ENCODE measurements around the gene TRDN. TPM values are rescaled to one million over a fixed set of nuclear protein-coding genes. Genes with fewer than 3 reads are reported as not detected.

The TRDN gene
- total RNA-seq, 2 experiments from 2014 or later = not detected

DNA sequence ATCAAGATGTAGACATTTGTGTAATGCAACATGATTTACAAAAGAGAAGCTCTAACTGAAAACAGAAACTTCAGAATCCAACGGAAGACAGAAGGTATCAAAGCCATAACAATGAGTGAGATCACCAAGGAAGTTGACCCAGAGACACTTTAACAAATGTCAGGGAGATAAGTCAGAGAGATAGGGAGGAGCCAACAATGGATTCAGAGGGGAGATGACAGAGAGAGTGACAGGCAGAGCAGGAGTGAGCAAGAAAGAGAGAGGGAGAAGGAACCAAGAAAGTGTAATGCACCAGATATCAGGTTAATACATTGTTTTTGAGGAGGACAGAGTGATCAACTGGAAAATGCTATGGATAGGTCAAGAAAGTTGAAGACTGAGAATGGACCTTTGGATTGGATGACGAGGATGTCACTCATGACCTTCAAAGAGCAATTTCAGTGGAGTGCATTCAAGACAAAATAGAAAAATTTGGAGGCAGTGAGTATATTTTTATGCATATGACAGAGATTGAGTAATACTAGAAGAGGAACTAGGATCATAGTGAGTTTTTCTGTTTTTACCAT lies 86.6 kb downstream of the TRDN start:
- DNase-seq (no peak), ATAC-seq (no peak)
- Mint-ChIP-seq H3K9me3 (ENCODE audit: insufficient read depth) (no peaks in the 10 kb centered on the region), H3K27me3 (ENCODE audit: low read depth) (no peaks in the 10 kb centered on the region), H3K36me3 (ENCODE audit: low read depth) (no peaks in the 10 kb centered on the region), H3K4me3 (no peak overlapping the region), H3K27ac (no peak overlapping the region), H3K4me1 (ENCODE audit: low read depth) (no peaks in the 10 kb centered on the region)
- ChIA-PET CTCF (no interaction called here), POLR2A (no interaction called here)

DNA sequence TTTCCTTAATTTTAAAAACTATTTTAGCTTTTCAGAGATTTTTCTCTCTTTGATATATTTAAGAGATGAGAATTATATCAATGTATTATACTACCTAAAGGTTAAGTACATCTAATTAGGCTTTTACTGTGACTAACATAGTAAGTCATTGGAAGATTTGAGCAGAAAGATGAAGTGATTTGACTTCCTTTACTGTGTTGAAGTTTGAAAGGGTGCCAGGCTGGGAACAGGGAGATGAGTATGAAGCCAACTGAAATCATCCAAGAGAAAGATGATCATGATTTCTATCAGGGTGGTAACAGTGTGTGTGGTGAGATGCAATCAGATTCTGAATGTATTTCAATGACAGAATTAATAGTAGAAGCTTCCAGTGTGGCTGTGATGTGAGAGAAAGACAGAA lies 87.3 kb downstream of the TRDN start:
- ChIA-PET POLR2A (no interaction called here), CTCF (no interaction called here)
- no peaks in the 10 kb centered on the region for H3K9me3 Mint-ChIP-seq (ENCODE audit: insufficient read depth)
- H3K27me3 Mint-ChIP-seq (ENCODE audit: low read depth) = no peaks in the 10 kb centered on the region
- no peak overlapping the region for H3K27ac Mint-ChIP-seq
- H3K4me1 Mint-ChIP-seq (ENCODE audit: low read depth) = no peaks in the 10 kb centered on the region
- H3K36me3 Mint-ChIP-seq (ENCODE audit: low read depth) = no peaks in the 10 kb centered on the region
- no peak overlapping the region for H3K4me3 Mint-ChIP-seq
- ATAC-seq (no peak), DNase-seq (no peak)

DNA sequence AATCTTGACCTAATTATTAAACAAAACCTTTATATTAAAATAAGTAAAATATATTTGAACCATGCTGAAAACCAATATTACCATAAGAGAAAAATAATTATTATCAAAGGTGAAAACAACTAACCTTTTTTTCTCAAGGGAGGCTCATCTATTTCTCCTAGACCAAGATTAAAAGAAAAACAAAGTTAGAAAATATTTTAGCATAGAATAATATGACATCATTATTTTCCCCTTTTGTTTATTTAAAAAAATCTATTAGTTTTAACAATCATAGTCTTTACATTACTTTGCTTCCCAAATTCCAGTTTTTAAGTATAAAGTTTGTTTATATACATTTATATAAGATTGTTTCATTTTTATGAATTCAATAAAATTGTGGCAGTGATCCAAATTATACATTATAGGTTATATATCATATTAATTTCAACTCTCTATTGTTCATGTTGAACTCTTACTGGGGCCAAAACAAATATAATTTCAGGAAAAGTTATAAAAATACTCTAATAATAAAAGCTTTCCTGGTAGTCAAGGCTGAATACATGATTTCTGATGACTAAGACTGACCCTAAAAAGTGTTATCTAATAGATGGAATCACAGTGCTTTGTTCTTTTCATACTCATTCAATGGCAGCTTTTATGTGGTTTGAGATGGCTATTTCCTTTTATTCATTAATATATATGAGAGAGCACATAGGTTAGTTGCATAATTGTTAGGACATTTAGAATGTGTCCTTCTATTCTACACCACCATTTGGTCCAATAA lies 89.4 kb downstream of the TRDN start:
- Mint-ChIP-seq H3K27ac (no peak overlapping the region), H3K4me3 (no peak overlapping the region), H3K4me1 (ENCODE audit: low read depth) (no peaks in the 10 kb centered on the region), H3K27me3 (ENCODE audit: low read depth) (no peaks in the 10 kb centered on the region), H3K36me3 (ENCODE audit: low read depth) (no peaks in the 10 kb centered on the region), H3K9me3 (ENCODE audit: insufficient read depth) (no peaks in the 10 kb centered on the region)
- CTCF ChIA-PET = no interaction called here
- ATAC-seq = no peak
- POLR2A ChIA-PET = no interaction called here
- no peak for DNase-seq

DNA sequence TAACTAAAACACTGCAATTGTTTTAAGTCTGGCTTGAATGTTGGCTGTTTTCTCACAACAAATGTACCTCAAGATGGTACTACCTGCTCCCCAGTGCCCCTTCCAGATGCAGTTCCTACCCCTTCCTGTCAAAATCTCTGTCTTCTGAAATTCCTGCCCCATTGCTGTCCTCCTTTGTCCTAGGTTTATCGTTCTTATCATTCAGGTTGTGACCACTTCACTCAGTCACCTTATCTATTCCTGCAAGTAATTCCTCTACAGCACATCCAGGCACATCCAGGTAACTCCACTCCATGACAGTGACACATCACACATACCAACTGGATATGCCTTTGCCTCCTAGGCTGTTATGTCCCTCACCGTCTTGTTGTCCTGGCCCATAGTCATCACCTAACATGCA lies 90.2 kb downstream of the TRDN start:
- POLR2A ChIA-PET = no interaction called here
- CTCF ChIA-PET = no interaction called here

DNA sequence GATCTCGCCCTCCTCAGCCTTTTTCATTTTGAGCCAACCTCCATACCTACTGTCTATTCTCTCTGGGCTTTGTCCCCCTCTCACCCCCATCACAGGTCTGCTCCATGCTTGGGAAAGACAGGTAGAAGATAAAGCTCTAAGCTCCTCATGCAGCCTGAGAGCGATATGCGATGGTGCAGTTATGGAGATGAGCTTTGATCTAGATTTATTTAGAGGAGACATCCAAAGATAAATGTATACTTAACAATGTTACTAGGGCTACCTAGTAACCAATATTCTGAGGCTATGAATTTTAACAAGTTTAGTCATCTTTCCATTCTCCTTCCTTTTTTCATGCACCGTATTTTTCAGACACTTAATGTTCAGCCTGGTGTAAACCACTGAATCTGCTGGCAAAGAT lies 95.3 kb downstream of the TRDN start:
- ATAC-seq = no peak
- no peak overlapping the region for H3K27ac Mint-ChIP-seq
- DNase-seq = no peak
- H3K4me3 Mint-ChIP-seq = no peak overlapping the region
- H3K36me3 Mint-ChIP-seq (ENCODE audit: low read depth) = no peaks in the 10 kb centered on the region
- ChIA-PET POLR2A (no interaction called here), CTCF (no interaction called here)
- H3K27me3 Mint-ChIP-seq (ENCODE audit: low read depth) = no peaks in the 10 kb centered on the region
- no peaks in the 10 kb centered on the region for H3K9me3 Mint-ChIP-seq (ENCODE audit: insufficient read depth)
- H3K4me1 Mint-ChIP-seq (ENCODE audit: low read depth) = no peaks in the 10 kb centered on the region

More for the DNA sequence above, 90.2 kb downstream of the TRDN start:
- Mint-ChIP-seq H3K4me1 (ENCODE audit: low read depth) (no peaks in the 10 kb centered on the region), H3K27me3 (ENCODE audit: low read depth) (no peaks in the 10 kb centered on the region), H3K27ac (no peak overlapping the region), H3K36me3 (ENCODE audit: low read depth) (no peaks in the 10 kb centered on the region), H3K4me3 (no peak overlapping the region), H3K9me3 (ENCODE audit: insufficient read depth) (no peaks in the 10 kb centered on the region)
- no peak for DNase-seq
- no peak for ATAC-seq

DNA sequence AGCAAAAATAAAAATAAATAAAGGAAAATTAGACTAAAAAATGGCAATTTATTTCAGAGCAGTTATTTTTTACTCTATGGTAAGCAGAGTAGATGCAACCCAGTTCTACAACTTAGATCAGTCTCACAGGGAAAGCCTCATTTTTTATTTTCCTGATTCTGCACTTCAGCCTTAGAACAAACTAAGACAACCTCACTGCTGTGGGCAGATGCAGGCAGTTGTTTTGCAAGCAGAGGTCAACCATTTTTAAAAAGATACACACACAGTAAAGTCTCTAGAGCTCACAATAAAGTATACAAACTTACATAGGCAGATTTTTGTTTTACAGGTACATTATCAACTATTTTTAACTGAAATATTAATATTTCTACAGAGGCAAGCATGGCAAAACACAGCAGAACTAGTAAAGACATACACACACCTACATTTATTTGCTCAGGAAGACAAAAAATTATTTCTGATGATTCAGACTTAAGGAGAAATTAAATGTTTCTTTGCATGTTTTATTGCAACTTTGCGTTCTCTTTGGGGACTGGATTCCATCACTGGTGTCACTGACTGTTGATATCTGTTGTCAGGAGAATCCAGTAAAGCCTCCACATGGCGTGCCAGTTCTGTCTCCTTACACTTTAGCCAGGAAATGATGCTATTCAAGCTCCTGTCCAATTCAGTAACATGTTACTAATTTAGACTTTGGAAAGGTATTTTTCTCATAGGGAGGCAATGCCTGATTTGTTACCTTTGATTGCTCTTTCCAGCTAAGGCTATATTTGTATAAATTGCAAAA lies 102.7 kb downstream of the TRDN start:
- H3K27ac Mint-ChIP-seq = no peak overlapping the region
- H3K4me1 Mint-ChIP-seq (ENCODE audit: low read depth) = no peaks in the 10 kb centered on the region
- H3K4me3 Mint-ChIP-seq = no peak overlapping the region
- no peaks in the 10 kb centered on the region for H3K36me3 Mint-ChIP-seq (ENCODE audit: low read depth)
- POLR2A ChIA-PET = no interaction called here
- ATAC-seq (no peak), DNase-seq (no peak)
- CTCF ChIA-PET = no interaction called here
- H3K9me3 Mint-ChIP-seq (ENCODE audit: insufficient read depth) = no peaks in the 10 kb centered on the region
- no peaks in the 10 kb centered on the region for H3K27me3 Mint-ChIP-seq (ENCODE audit: low read depth)

DNA sequence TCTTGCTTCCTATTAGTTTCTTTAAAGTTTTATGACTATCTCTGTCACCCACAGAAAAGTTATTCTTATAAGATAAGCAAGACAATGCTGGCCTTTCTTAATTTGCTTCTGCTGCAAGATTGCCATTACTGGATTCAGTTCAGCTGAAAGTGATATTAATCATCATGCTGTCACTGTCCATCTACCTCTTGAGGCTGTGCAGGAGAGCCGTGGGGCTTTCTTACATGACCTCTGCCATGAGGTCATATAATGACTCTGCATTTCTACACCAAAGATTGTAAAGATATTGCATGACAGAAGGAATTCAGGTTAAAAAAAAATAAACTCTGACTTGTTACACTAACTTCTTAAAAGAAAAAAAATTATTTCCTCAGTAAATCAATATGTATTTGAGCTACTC lies 106.9 kb downstream of the TRDN start:
- H3K27me3 Mint-ChIP-seq (ENCODE audit: low read depth) = no peaks in the 10 kb centered on the region

DNA sequence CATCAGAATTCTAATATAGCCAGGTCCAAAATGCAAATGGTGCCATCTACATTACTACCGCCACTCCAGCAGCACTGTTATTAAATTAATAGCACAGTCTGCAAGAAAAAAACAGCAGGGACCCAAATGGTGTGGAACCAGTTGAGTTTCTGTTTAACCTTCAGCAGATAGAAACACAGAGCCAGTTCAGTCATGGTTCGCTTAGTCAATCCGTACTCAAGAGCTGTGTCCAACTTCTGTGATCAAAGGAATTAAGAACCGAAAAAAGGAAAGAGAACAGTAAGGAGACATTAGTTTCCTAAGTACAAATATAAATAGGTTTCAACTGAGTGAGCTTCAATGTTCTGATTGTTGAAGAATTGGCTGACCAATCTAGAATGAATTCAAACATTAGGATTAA lies 107.7 kb downstream of the TRDN start:
- DNase-seq (no peak), ATAC-seq (no peak)
- Mint-ChIP-seq H3K27ac (no peak overlapping the region), H3K4me3 (no peak overlapping the region), H3K27me3 (ENCODE audit: low read depth) (no peaks in the 10 kb centered on the region), H3K36me3 (ENCODE audit: low read depth) (no peaks in the 10 kb centered on the region), H3K9me3 (ENCODE audit: insufficient read depth) (no peaks in the 10 kb centered on the region), H3K4me1 (ENCODE audit: low read depth) (no peaks in the 10 kb centered on the region)
- CTCF ChIA-PET = no interaction called here
- POLR2A ChIA-PET = no interaction called here

More for the DNA sequence above, 106.9 kb downstream of the TRDN start:
- Mint-ChIP-seq H3K4me1 (ENCODE audit: low read depth) (no peaks in the 10 kb centered on the region), H3K4me3 (no peak overlapping the region), H3K27ac (no peak overlapping the region), H3K9me3 (ENCODE audit: insufficient read depth) (no peaks in the 10 kb centered on the region), H3K36me3 (ENCODE audit: low read depth) (no peaks in the 10 kb centered on the region)
- DNase-seq (no peak), ATAC-seq (no peak)
- ChIA-PET POLR2A (no interaction called here), CTCF (no interaction called here)

DNA sequence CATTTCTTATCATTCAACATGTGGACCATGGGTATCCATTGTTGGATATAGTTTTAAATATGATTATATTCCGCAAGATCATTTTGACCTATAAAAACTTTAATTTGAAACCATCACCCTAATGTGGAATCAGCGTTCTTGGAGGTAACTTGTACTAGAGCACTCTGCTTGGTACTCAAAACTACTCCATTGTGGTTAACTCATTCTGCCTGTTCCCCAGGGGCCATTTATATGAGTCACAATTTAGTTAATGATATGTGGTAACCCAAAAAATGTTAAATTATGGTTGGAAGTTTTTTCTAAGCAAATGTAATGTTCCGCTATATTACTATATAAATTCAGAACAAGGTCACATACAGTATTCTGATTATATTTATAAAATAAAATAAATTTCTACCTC lies 109.3 kb downstream of the TRDN start:
- H3K9me3 Mint-ChIP-seq (ENCODE audit: insufficient read depth) = no peaks in the 10 kb centered on the region
- no peaks in the 10 kb centered on the region for H3K4me1 Mint-ChIP-seq (ENCODE audit: low read depth)
- H3K4me3 Mint-ChIP-seq = no peak overlapping the region
- no peaks in the 10 kb centered on the region for H3K27me3 Mint-ChIP-seq (ENCODE audit: low read depth)
- H3K36me3 Mint-ChIP-seq (ENCODE audit: low read depth) = no peaks in the 10 kb centered on the region
- ChIA-PET POLR2A (no interaction called here), CTCF (no interaction called here)
- ATAC-seq (no peak), DNase-seq (no peak)
- H3K27ac Mint-ChIP-seq = no peak overlapping the region

DNA sequence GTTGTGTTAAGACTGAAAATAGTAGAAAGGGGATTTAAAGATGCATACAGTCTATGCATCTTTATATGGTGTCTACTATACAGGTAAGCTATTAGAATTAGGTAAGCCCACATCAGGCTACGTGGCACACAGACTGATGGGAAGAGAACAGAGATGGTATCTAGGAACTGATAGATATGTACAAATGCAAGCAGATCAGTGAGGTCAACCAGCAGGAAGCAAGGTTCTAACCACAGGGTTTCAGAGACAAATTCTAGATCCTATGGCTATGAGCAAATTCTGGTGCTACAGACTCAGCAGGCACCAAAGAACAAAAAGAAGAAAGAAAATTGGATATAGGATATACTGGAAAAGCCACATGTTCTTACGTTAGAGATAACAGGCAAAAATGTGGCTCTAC lies 110.6 kb downstream of the TRDN start:
- Mint-ChIP-seq H3K9me3 (ENCODE audit: insufficient read depth) (peaks cover 3% of the 10 kb centered on the region), H3K27ac (no peak overlapping the region), H3K4me1 (ENCODE audit: low read depth) (no peaks in the 10 kb centered on the region), H3K36me3 (ENCODE audit: low read depth) (no peaks in the 10 kb centered on the region), H3K27me3 (ENCODE audit: low read depth) (no peaks in the 10 kb centered on the region), H3K4me3 (no peak overlapping the region)
- ATAC-seq (no peak), DNase-seq (no peak)
- ChIA-PET POLR2A (no interaction called here), CTCF (no interaction called here)

DNA sequence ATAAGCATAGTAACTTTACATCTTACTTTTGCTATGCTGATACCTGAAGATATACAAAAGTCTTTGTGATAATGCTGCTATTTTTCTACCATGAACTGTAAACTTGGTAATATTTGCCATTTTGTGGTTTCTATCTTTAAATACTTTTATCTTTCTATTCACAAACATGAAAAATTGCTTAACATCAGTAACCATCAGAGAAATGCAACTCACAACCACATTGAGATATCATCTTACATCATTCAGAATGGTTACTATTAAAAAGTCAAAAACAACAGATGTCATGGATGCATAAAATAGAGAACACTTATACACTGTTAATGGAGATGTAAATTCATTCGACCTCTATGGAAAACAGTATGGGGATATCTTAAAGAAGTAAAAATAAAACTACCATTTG lies 112.0 kb downstream of the TRDN start:
- no peaks in the 10 kb centered on the region for H3K36me3 Mint-ChIP-seq (ENCODE audit: low read depth)
- ChIA-PET POLR2A (no interaction called here), CTCF (no interaction called here)
- H3K4me1 Mint-ChIP-seq (ENCODE audit: low read depth) = no peaks in the 10 kb centered on the region
- peaks cover 3% of the 10 kb centered on the region for H3K9me3 Mint-ChIP-seq (ENCODE audit: insufficient read depth)
- H3K27ac Mint-ChIP-seq = no peak overlapping the region
- ATAC-seq (no peak), DNase-seq (no peak)
- H3K27me3 Mint-ChIP-seq (ENCODE audit: low read depth) = no peaks in the 10 kb centered on the region
- no peak overlapping the region for H3K4me3 Mint-ChIP-seq

DNA sequence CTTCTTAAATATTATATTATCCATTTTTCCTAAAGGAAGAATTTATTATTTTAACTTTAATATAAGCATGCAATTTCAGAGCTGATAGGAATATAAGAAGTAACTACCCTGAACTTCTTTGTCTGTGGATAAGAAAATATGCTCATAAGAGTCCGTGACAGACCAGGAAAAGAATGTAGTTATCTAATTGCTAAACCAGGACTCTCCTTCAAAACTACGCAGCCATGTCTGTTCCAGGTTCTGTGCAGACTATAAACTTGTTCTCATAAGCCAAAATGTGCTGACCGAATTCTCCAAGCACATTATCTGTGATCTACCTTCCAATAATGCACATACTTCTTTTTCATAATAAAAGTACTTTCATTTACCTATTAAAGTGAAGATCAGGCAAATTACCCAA lies 116.5 kb downstream of the TRDN start:
- no peak overlapping the region for H3K4me3 Mint-ChIP-seq
- H3K27me3 Mint-ChIP-seq (ENCODE audit: low read depth) = no peaks in the 10 kb centered on the region
- no peak overlapping the region for H3K27ac Mint-ChIP-seq
- no peaks in the 10 kb centered on the region for H3K36me3 Mint-ChIP-seq (ENCODE audit: low read depth)
- DNase-seq = no peak
- peaks cover 3% of the 10 kb centered on the region for H3K9me3 Mint-ChIP-seq (ENCODE audit: insufficient read depth)
- ChIA-PET CTCF (no interaction called here), POLR2A (no interaction called here)
- ATAC-seq = no peak
- no peaks in the 10 kb centered on the region for H3K4me1 Mint-ChIP-seq (ENCODE audit: low read depth)

DNA sequence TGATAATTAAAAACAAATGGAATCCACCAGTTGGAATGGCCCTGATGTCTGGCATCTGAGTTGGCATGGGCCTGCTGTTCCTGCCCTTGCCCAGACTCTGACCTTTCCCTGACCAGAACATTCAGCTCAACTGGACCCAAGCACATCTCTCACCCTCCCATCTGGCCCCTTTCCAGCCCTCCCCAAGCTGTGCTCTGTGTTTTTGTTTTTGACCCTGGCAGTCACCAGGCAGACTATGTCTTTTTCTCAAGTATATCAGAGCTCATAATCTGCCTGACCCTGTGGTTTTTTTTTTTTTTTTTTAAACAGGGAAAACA lies 117.6 kb downstream of the TRDN start:
- Mint-ChIP-seq H3K27ac (no peak overlapping the region), H3K27me3 (ENCODE audit: low read depth) (no peaks in the 10 kb centered on the region), H3K4me1 (ENCODE audit: low read depth) (no peaks in the 10 kb centered on the region), H3K9me3 (ENCODE audit: insufficient read depth) (peaks cover 3% of the 10 kb centered on the region), H3K36me3 (ENCODE audit: low read depth) (no peaks in the 10 kb centered on the region), H3K4me3 (no peak overlapping the region)
- ATAC-seq (no peak), DNase-seq (no peak)
- ChIA-PET CTCF (no interaction called here), POLR2A (no interaction called here)

Data from activated CD8-positive, alpha-beta T cell treated with anti-CD3 and anti-CD28 coated beads, Interleukin-2, amount 10 ng/mL, durations not matched to agents 7 days and 5 days (primary cell).